Testis (tissue), 3 donors: ENCODE data around the gene ING4. TPM values are rescaled to one million over a fixed set of nuclear protein-coding genes. Genes with fewer than 3 reads are reported as not detected.

Experiments used
- DNase-seq: peaks from one replicate; pipeline ENCODE4 v3.0.0-alpha.2; 2019
- H3K27ac ChIP-seq, 2 donors: fragments of 200-600 bp; sonication (generic); one replicate each; pipeline ENCODE4 v1.5.1; 2019
- H3K27me3 ChIP-seq: fragments of 200-600 bp; sonication (generic); one replicate; pipeline ENCODE4 v1.5.1; 2019
- H3K36me3 ChIP-seq: fragments of 200-600 bp; sonication (generic); one replicate; pipeline ENCODE4 v1.5.1; 2017; ENCODE audit warnings: low read depth; ENCODE audit errors: missing control alignments
- H3K4me1 ChIP-seq: fragments of 200-600 bp; sonication (generic); one replicate; pipeline ENCODE4 v1.5.1; 2019
- H3K4me3 ChIP-seq, 2 donors: fragments of 200-600 bp; sonication (generic); one replicate each; pipeline ENCODE4 v1.5.1; 2017 to 2019
- H3K9me3 ChIP-seq: fragments of 200-600 bp; sonication (generic); one replicate; pipeline ENCODE4 v1.5.1; 2017
- CTCF ChIP-seq, 3 experiments: fragments of 450-650 bp in 2 of 3; fragments of 200-600 bp in 1 of 3; sonication (generic) in 1 of 3; IDR thresholded peaks; one replicate each; pipeline ENCODE4 v1.5.1; 2016 to 2019; ENCODE audit warnings: antibody characterized with exemption in 3 of 3, mild to moderate bottlenecking in 2 of 3, moderate library complexity in 1 of 3
- POLR2A ChIP-seq: fragments of 450-650 bp; IDR thresholded peaks from one replicate; pipeline ENCODE4 v1.6.1; 2017; ENCODE audit warnings: antibody characterized with exemption, mild to moderate bottlenecking, moderate library complexity
- WGBS, 2 donors: methylation state at CpG; one replicate each; pipeline ENCODE4 v1.1.5; 2018; 5-methylcytosine and 5-hydroxymethylcytosine counted together
- intact Hi-C: fragments of 100-400 bp; cut with DNase I; formaldehyde crosslinking; loops from one replicate; pipeline ENCODE4 v1.15.1; 2023; ENCODE audit warnings: low total_unique reads
- polyA plus RNA-seq: library from polyadenylated mRNA; stranded (reverse); fragments of 350-450 nt; fragmentation: Illumina TruSeq; extraction: RNeasy Lipid Tissue Mini Kit (QIAGEN cat#74804); gene quantifications from one replicate; pipeline ENCODE4 v1.2.3, GENCODE V29; 2014; ENCODE audit warnings: low read depth, low replicate concordance; ENCODE audit not compliant: insufficient read depth
- total RNA-seq, 2 donors: library from RNA; depleted of rRNA; stranded (reverse); fragments of >200 nt; gene quantifications; one replicate each; pipeline ENCODE4 v1.2.3, GENCODE V29; 2016

The ING4 gene
- total and polyA plus RNA-seq, 3 donors from 2014 or later: 48.1 to 63.0 (median 58.3) TPM

- no peaks in the 10 kb centered on the region for H3K9me3 ChIP-seq
- intact Hi-C loops: no loop called here
- TF ChIP-seq CTCF (IDR thresholded peaks at IDR 0.05): no peak
- TF ChIP-seq POLR2A: no peak
- no peaks in the 10 kb centered on the region for H3K36me3 ChIP-seq
- 59 to 62% methylated on average over 8 of the region's 8 CpGs for WGBS, 2 donors
- H3K27ac ChIP-seq: no peak overlapping the region
- no peaks in the 10 kb centered on the region for H3K27me3 ChIP-seq
- H3K4me3 ChIP-seq: no peak overlapping the region
- no peak for DNase-seq
- peaks cover 10% of the 10 kb centered on the region for H3K4me1 ChIP-seq
These were observed 35.6 kb upstream of the ING4 start for GRCh38 chr12:6698352-6699046.

GRCh38 chr12:6697584-6698351, 34.8 kb upstream of the ING4 start:
- peak; percentile 58 for DNase-seq

GRCh38 chr12:6696690-6697583, 34.0 kb upstream of the ING4 start:
- Histone ChIP-seq H3K9me3 (no peaks in the 10 kb centered on the region), H3K4me3 (no peak overlapping the region), H3K4me1 (peaks cover 10% of the 10 kb centered on the region), H3K27ac (no peak overlapping the region), H3K27me3 (no peaks in the 10 kb centered on the region), H3K36me3 (no peaks in the 10 kb centered on the region)
- WGBS, 2 donors: 73 to 83% methylated on average over 11 to 17 of the region's 17 CpGs
- TF ChIP-seq POLR2A (no peak), CTCF (IDR thresholded peaks at IDR 0.05) (no peak)
- intact Hi-C loops: no loop called here
- no peak for DNase-seq

More at GRCh38 chr12:6697584-6698351, 34.8 kb upstream of the ING4 start:
- no peaks in the 10 kb centered on the region for H3K9me3 ChIP-seq
- H3K27ac ChIP-seq: no peak overlapping the region
- H3K36me3 ChIP-seq: no peaks in the 10 kb centered on the region
- H3K27me3 ChIP-seq: no peaks in the 10 kb centered on the region
- H3K4me3 ChIP-seq: no peak overlapping the region
- TF ChIP-seq CTCF (IDR thresholded peaks at IDR 0.05): peak in 1 of 3 experiments; percentile 32
- TF ChIP-seq POLR2A: no peak
- intact Hi-C loops: no loop called here
- peaks cover 10% of the 10 kb centered on the region for H3K4me1 ChIP-seq
- WGBS, 2 donors: 77% methylated on average over 16 to 17 of the region's 17 CpGs

DNA sequence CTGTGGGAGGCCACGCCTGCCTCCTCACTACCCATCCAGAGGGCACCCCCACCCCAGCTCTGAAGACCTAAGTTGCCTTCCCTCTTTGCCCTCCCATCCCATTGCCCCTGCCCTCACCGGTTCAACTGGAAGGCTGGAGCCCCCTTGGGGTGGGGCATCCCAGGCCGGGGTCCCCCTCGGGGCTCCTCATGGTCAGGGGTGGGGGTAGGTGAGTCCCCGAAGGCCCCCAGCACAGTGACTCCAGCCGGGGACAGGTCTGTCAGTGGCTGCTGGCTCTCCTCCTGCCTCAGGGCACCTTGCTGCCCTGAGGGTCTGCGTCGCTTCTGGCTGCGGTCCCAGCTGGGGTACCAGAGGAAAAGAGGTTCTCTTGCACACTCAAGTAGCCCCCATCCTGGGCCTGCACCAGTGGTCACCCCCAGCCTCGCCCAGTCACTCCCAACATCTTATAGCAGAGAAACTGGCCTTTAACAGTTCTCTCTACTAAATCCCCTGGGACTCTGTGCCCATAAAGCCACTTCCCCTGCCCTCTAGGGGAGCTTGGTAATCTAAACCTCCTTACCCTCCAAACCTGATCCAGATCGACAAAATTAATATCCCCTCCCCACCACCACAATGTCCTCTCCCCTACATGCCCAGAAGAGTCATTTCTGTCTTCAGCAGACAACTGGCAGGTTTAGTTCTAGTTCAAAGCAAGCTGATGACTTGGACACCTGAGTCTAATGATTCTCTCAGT, 32.6 kb upstream of the ING4 start:
- Histone ChIP-seq H3K4me3 (no peak overlapping the region), H3K27ac (no peak overlapping the region), H3K4me1 (peaks cover 8% of the 10 kb centered on the region), H3K36me3 (no peaks in the 10 kb centered on the region), H3K9me3 (no peaks in the 10 kb centered on the region), H3K27me3 (no peaks in the 10 kb centered on the region)
- WGBS, 2 donors: 72 to 82% methylated on average over 9 to 11 of the region's 11 CpGs
- intact Hi-C loops: no loop called here
- no peak for DNase-seq
- TF ChIP-seq CTCF (IDR thresholded peaks at IDR 0.05) (no peak), POLR2A (no peak)
